NCI-H2196 treated with DMSO at 0.1 percent for 48 hours (cell line): Measurements from ENCODE around the gene ITGB2.
"Not testable (repeated sequence)": the region's sequence is repeated elsewhere in the genome, so short reads cannot be mapped to it uniquely, and the experiment has no call there.

Experiments used
- DNase-seq: peaks from one replicate; lab custom pipeline; 2025; ENCODE audit not compliant: unreplicated experiment; lab: John Stamatoyannopoulos, UW

Gene ITGB2

GRCh38 chr21:44927587-44928461, 7.1 kb upstream of the ITGB2 start:
- DNase-seq: no peak

- no peak for DNase-seq
Observed at GRCh38 chr21:44927259-44927586, 6.5 kb upstream of the ITGB2 start.

GRCh38 chr21:44926331-44927101, 5.8 kb upstream of the ITGB2 start:
- no peak for DNase-seq

GRCh38 chr21:44925378-44925755, 4.7 kb upstream of the ITGB2 start:
- DNase-seq: no peak

- DNase-seq: no peak
Observed at GRCh38 chr21:44924606-44925377, 4.1 kb upstream of the ITGB2 start.

- DNase-seq: no peak
Observed at GRCh38 chr21:44923480-44924084, 2.9 kb upstream of the ITGB2 start.

- DNase-seq: no peak
Observed at GRCh38 chr21:44921928-44922327, 1.2 kb upstream of the ITGB2 start.

- no peak for DNase-seq
Observed at GRCh38 chr21:44919913-44920693, 596 bp downstream of the ITGB2 start.

- no peak for DNase-seq
Observed at GRCh38 chr21:44919111-44919912, 1.4 kb downstream of the ITGB2 start.

GRCh38 chr21:44918581-44919033, 2.1 kb downstream of the ITGB2 start:
- no peak for DNase-seq

GRCh38 chr21:44918107-44918470, 2.6 kb downstream of the ITGB2 start:
- DNase-seq: no peak

GRCh38 chr21:44917446-44918106, 3.1 kb downstream of the ITGB2 start:
- no peak for DNase-seq

GRCh38 chr21:44916965-44917364, 3.7 kb downstream of the ITGB2 start:
- no peak for DNase-seq

GRCh38 chr21:44914176-44914874, 6.4 kb downstream of the ITGB2 start:
- DNase-seq: no peak

GRCh38 chr21:44913425-44914175, 7.1 kb downstream of the ITGB2 start:
- DNase-seq: no peak

GRCh38 chr21:44912506-44913412, 7.9 kb downstream of the ITGB2 start:
- DNase-seq: not testable (repeated sequence)

GRCh38 chr21:44912158-44912473, 8.6 kb downstream of the ITGB2 start:
- no peak for DNase-seq
